HepG2 (cell line): ENCODE measurements around the gene SPSB1. TPM values are rescaled to one million over a fixed set of nuclear protein-coding genes. Genes with fewer than 3 reads are reported as not detected.

ENCODE experiments used
- ATAC-seq: fragments of 200-7000 bp; cut with Tn5 transposase; 3 replicates; pipeline ENCODE4 v1.9.1; 2020; ENCODE audit warnings: mild to moderate bottlenecking, moderate library complexity
- BruUV-seq: library from RNA; stranded (reverse); fragments of 400-500 nt; replicated peaks from 2 replicates; lab custom pipeline; 2021; lab: Mats Ljungman, UMichigan
- CTCF ChIA-PET: fragments of 300-600 bp; formaldehyde crosslinking; extraction: SDS; loops from one replicate; lab custom pipeline; 2021; ENCODE audit warnings: low total read pairs, inconsistent platforms, low intra/inter-chr PET ratio; lab: Yijun Ruan, JAX
- POLR2A ChIA-PET: fragments of 350-600 bp; sonication (Branson Sonifier 250); formaldehyde crosslinking; loops from one replicate; lab custom pipeline; 2020; ENCODE audit warnings: antibody characterized with exemption, inconsistent platforms; lab: Yijun Ruan, JAX
- DNase-seq: peaks from one replicate; pipeline ENCODE4 v3.0.0-alpha.2; 2015; ENCODE audit warnings: low spot score
- FAIRE-seq: peaks from 3 replicates; lab custom pipeline; 2011; peaks lifted over from hg19 to GRCh38; lab: Jason Lieb, UNC
- H2AFZ ChIP-seq: one replicate; pipeline ENCODE4 v1.6.1; 2011; ENCODE audit warnings: low read length, inconsistent platforms
- H3K27ac ChIP-seq: fragments of 300-600 bp; 3 replicates; pipeline ENCODE4 v1.8.0; 2011; ENCODE audit warnings: mixed run types, mild to moderate bottlenecking, mixed read lengths, low read length, inconsistent platforms; ENCODE audit not compliant: insufficient read depth; ENCODE audit errors: extremely low read length
- H3K27me3 ChIP-seq, 2 experiments: fragments of 200-600 bp in 1 of 2; 2 replicates in 1 of 2; 3 replicates in 1 of 2; pipeline versions ENCODE4 v1.6.0 to v1.8.0; 2011; ENCODE audit warnings: low read length in 2 of 2, mild to moderate bottlenecking in 2 of 2, moderate library complexity in 2 of 2, inconsistent platforms in 1 of 2; ENCODE audit not compliant: insufficient read depth in 2 of 2, control insufficient read depth in 1 of 2
- H3K36me3 ChIP-seq, 2 experiments: fragments of 200-600 bp in 1 of 2; replicated peaks in 1 of 2; 2 replicates in 1 of 2; 3 replicates in 1 of 2; pipeline versions ENCODE4 v1.5.1 to v1.8.0; 2011; ENCODE audit warnings: low read length in 2 of 2, inconsistent platforms in 1 of 2; ENCODE audit not compliant: insufficient read depth in 2 of 2, control insufficient read depth in 1 of 2
- H3K4me1 ChIP-seq: 2 replicates; pipeline ENCODE4 v1.5.1; 2012; ENCODE audit warnings: low read length, inconsistent platforms; ENCODE audit not compliant: insufficient read depth
- H3K4me2 ChIP-seq: 2 replicates; pipeline ENCODE4 v1.6.0; 2011; ENCODE audit warnings: low read depth, low read length, inconsistent platforms
- H3K4me3 ChIP-seq, 3 experiments: fragments of 200-600 bp in 1 of 3; sonication (generic), shearing (Covaris generic) in 1 of 3; replicated peaks in 1 of 3; 2 replicates each; pipeline ENCODE4 v1.5.1; 2011 to 2016; ENCODE audit warnings: low read length in 3 of 3, inconsistent platforms in 2 of 3, low read depth in 2 of 3, mild to moderate bottlenecking in 2 of 3, control low read depth in 1 of 3, mixed read lengths in 1 of 3; ENCODE audit not compliant: insufficient read depth in 1 of 3
- H3K79me2 ChIP-seq: one replicate; pipeline ENCODE4 v1.6.1; 2011; ENCODE audit warnings: low read length, inconsistent platforms; ENCODE audit not compliant: insufficient read depth
- H3K9ac ChIP-seq: 2 replicates; pipeline ENCODE4 v1.6.0; 2011; ENCODE audit warnings: mild to moderate bottlenecking, low read depth, low read length, inconsistent platforms; ENCODE audit not compliant: insufficient read depth
- H3K9me3 ChIP-seq: 2 replicates; pipeline ENCODE4 v1.5.1; 2012; ENCODE audit warnings: mild to moderate bottlenecking, low read length
- H4K20me1 ChIP-seq: 2 replicates; pipeline ENCODE4 v1.6.0; 2011; ENCODE audit warnings: inconsistent platforms, mild to moderate bottlenecking, low read length, moderate library complexity; ENCODE audit not compliant: insufficient read depth
- AGO2 ChIP-seq: fragments of 200-400 bp; formaldehyde crosslinking; optimal IDR thresholded peaks from 2 replicates; pipeline ENCODE3; 2017; ENCODE audit warnings: mild to moderate bottlenecking, low read depth, low read length, moderate library complexity
- CCAR2 ChIP-seq: fragments of 200-400 bp; formaldehyde crosslinking; optimal IDR thresholded peaks from 2 replicates; pipeline ENCODE3; 2018; ENCODE audit warnings: low read depth, mild to moderate bottlenecking, low read length, moderate library complexity
- CREB1 ChIP-seq, 2 experiments: fragments of 450-650 bp in 1 of 2; IDR thresholded peaks; 2 replicates each; pipeline ENCODE4 v1.6.1; 2016 to 2017; ENCODE audit warnings: control low read depth in 1 of 2, mild to moderate bottlenecking in 1 of 2, missing compliant biosample characterization in 1 of 2, missing genetic modification characterization in 1 of 2
- GMEB2 ChIP-seq: IDR thresholded peaks from 2 replicates; pipeline ENCODE4 v1.6.1; 2016; ENCODE audit warnings: missing biosample characterization, missing genetic modification reagents, low read depth
- GPBP1L1 ChIP-seq: sonication (generic); formaldehyde crosslinking; IDR thresholded peaks from 2 replicates; pipeline ENCODE4 v1.5.0; 2020; ENCODE audit warnings: mild to moderate bottlenecking, missing genetic modification reagents
- IKZF1 ChIP-seq: fragments of 450-650 bp; IDR thresholded peaks from 2 replicates; pipeline ENCODE4 v1.7.1; 2016
- IKZF5 ChIP-seq: IDR thresholded peaks from 2 replicates; pipeline ENCODE4 v1.6.1; 2018; ENCODE audit warnings: missing genetic modification reagents, mild to moderate bottlenecking, missing compliant biosample characterization
- NFE2L1 ChIP-seq: sonication (generic); formaldehyde crosslinking; IDR thresholded peaks from 2 replicates; pipeline ENCODE4 v1.4.0; 2020; ENCODE audit warnings: missing genetic modification reagents, mild to moderate bottlenecking, borderline replicate concordance
- RNF219 ChIP-seq: sonication (generic); formaldehyde crosslinking; IDR thresholded peaks from 2 replicates; pipeline ENCODE4 v1.5.0; 2020; ENCODE audit warnings: mild to moderate bottlenecking, missing genetic modification reagents
- SMARCE1 ChIP-seq: fragments of 450-650 bp; IDR thresholded peaks from 2 replicates; pipeline ENCODE4 v1.6.1; 2017; ENCODE audit warnings: borderline replicate concordance
- ZEB1 ChIP-seq: IDR thresholded peaks from 2 replicates; pipeline ENCODE4 v1.6.1; 2012; ENCODE audit warnings: mild to moderate bottlenecking, low read depth, inconsistent platforms; ENCODE audit not compliant: insufficient replicate concordance
- ZNF343 ChIP-seq: sonication (generic); formaldehyde crosslinking; IDR thresholded peaks from 2 replicates; pipeline ENCODE4 v1.4.0; 2020; ENCODE audit warnings: mild to moderate bottlenecking, missing genetic modification reagents
- ZNF501 ChIP-seq: sonication (generic); formaldehyde crosslinking; IDR thresholded peaks from 2 replicates; pipeline ENCODE4 v1.5.1; 2020; ENCODE audit warnings: mild to moderate bottlenecking, moderate library complexity, missing genetic modification reagents
- ZNF543 ChIP-seq: sonication (generic); formaldehyde crosslinking; IDR thresholded peaks from 2 replicates; pipeline ENCODE4 v1.4.0; 2020; ENCODE audit warnings: mild to moderate bottlenecking, missing genetic modification reagents
- ZNF549 ChIP-seq: sonication (generic); formaldehyde crosslinking; IDR thresholded peaks from 2 replicates; pipeline ENCODE4 v1.5.0; 2020; ENCODE audit warnings: missing genetic modification reagents
- WGBS: methylation state at CpG from one replicate; pipeline ENCODE4 v1.1.6; 2017; ENCODE audit warnings: low lambda C conversion rate; 5-methylcytosine and 5-hydroxymethylcytosine counted together
- in situ Hi-C: cut with HindIII; loops from 2 replicates; pipeline ENCODE4 v1.10.0; 2017; ENCODE audit warnings: low pct_unique_long_range_greater_than_20kb; ENCODE audit not compliant: extremely low pct_ligation_motif_present
- intact Hi-C: fragments of 100-400 bp; cut with micrococcal nuclease; formaldehyde crosslinking; loops from one replicate; pipeline ENCODE4 v1.10.0; 2022; ENCODE audit not compliant: unreplicated experiment
- polyA plus RNA-seq, 8 experiments: library from polyadenylated mRNA; depleted of rRNA in 3 of 8; stranded (reverse) in 7 of 8; unstranded in 1 of 8; fragments of >200 nt; fragmentation: Illumina TruSeq in 4 of 8; extraction: Trizol in 4 of 8; gene quantifications; 2 replicates each; pipeline versions ENCODE4 v1.2.1 to v1.2.3, GENCODE V29; 2011 to 2016; ENCODE audit warnings: low read depth in 4 of 8, missing spikeins in 1 of 8, mixed read lengths in 1 of 8; ENCODE audit not compliant: insufficient read depth in 1 of 8
- total RNA-seq, 5 experiments: library from RNA; depleted of rRNA; stranded (reverse); fragments of >200 nt; fragmentation: Illumina TruSeq; extraction: Trizol; gene quantifications; 2 replicates each; pipeline ENCODE4 v1.2.3, GENCODE V29; 2016; ENCODE audit warnings: low read depth in 1 of 5

SPSB1 gene
- total and polyA plus RNA-seq, 2 of the 13 experiments (the other 11 are each of a cell fraction or from before 2014, with no cell fraction given) = 5.0 to 8.0 TPM

- 89% methylated on average over 9 of the region's 9 CpGs for WGBS
- CTCF ChIA-PET = no interaction called here
- no peaks in the 10 kb centered on the region for H3K27me3 ChIP-seq
Measured at GRCh38 chr1:9326596-9326995, 33.9 kb downstream of the SPSB1 start.

More at GRCh38 chr1:9326596-9326995, 33.9 kb downstream of the SPSB1 start:
- H3K79me2 ChIP-seq = peaks cover 1% of the 10 kb centered on the region
- H3K9ac ChIP-seq = no peak overlapping the region
- FAIRE-seq (no peak), DNase-seq (no peak), ATAC-seq (no peak)
- no peaks in the 10 kb centered on the region for H3K9me3 ChIP-seq
- H3K4me3 ChIP-seq = no peak overlapping the region
- H4K20me1 ChIP-seq = 0 out of 2 replicates have a peak, but pooled peaks cover 3% of the 10 kb centered on the region
- H3K27ac ChIP-seq = no peak overlapping the region
- BruUV-seq = no TSS peak
- intact Hi-C loops = no loop called here
- H3K4me2 ChIP-seq = no peak overlapping the region
- no peaks in the 10 kb centered on the region for H3K36me3 ChIP-seq
- POLR2A ChIA-PET = no interaction called here
- TF ChIP-seq ZNF343 (CRISPR knock-in tag) (no peak), ZNF501 (CRISPR knock-in tag) (no peak), AGO2 (no peak), IKZF5 (CRISPR knock-in tag) (no peak), CREB1 (IDR thresholded peaks at IDR 0.05) (no peak), CREB1 (CRISPR knock-in tag; IDR thresholded peaks at IDR 0.05) (no peak), GMEB2 (no peak), ZNF543 (CRISPR knock-in tag) (no peak), SMARCE1 (no peak), IKZF1 (no peak), ZEB1 (no peak), GPBP1L1 (no peak), ZNF549 (CRISPR knock-in tag) (no peak), RNF219 (no peak), NFE2L1 (CRISPR knock-in tag) (no peak), CCAR2 (no peak)
- H2AFZ ChIP-seq = no peak overlapping the region
- in situ Hi-C loops = no loop called here
- peaks cover 8% of the 10 kb centered on the region for H3K4me1 ChIP-seq
